Measurements from ENCODE around the gene PIK3R3.

Gene PIK3R3

DNA sequence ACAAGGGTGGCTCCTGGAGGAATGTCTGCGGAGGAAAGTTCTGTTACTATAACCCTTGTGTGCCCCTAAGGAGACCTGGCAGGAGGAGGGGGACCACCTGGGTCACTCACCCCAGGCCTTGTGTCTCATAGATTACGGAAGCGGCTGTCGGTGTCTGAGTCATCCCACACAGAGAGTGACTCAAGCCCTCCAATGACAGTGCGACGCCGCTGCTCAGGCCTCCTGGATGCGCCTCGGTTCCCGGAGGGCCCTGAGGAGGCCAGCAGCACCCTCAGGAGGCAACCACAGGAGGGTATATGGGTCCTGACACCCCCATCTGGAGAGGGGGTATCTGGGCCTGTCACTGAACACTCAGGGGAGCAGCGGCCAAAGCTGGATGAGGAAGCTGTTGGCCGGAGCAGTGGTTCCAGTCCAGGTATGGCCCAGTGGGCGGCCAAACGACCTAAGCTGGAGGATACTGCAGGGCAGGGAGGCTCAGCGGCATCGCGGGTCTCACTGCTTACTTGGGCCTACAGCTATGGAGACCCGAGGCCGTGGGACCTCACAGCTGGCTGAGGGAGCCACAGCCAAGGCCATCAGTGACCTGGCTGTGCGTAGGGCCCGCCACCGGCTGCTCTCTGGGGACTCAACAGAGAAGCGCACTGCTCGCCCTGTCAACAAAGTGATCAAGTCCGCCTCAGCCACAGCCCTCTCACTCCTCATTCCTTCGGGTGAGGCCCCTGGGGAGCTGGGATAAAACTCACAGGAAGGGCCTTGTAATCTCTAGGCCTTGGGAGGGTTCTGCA, 101.4 kb downstream of the PIK3R3 start:
- TF ChIP-seq, protein P1, sequence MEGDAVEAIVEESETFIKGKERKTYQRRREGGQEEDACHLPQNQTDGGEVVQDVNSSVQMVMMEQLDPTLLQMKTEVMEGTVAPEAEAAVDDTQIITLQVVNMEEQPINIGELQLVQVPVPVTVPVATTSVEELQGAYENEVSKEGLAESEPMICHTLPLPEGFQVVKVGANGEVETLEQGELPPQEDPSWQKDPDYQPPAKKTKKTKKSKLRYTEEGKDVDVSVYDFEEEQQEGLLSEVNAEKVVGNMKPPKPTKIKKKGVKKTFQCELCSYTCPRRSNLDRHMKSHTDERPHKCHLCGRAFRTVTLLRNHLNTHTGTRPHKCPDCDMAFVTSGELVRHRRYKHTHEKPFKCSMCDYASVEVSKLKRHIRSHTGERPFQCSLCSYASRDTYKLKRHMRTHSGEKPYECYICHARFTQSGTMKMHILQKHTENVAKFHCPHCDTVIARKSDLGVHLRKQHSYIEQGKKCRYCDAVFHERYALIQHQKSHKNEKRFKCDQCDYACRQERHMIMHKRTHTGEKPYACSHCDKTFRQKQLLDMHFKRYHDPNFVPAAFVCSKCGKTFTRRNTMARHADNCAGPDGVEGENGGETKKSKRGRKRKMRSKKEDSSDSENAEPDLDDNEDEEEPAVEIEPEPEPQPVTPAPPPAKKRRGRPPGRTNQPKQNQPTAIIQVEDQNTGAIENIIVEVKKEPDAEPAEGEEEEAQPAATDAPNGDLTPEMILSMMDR (conservative IDR thresholded peaks at IDR 0.05) = no peak
- H3K27ac ChIP-seq = no peak overlapping the region

GRCh38 chr1:46030074-46030870, 102.2 kb downstream of the PIK3R3 start:
- no peak overlapping the region for H3K27ac ChIP-seq
- TF ChIP-seq, protein P1 (conservative IDR thresholded peaks at IDR 0.05) = no peak

GRCh38 chr1:46027788-46028573, 104.4 kb downstream of the PIK3R3 start:
- TF ChIP-seq, protein P1 (conservative IDR thresholded peaks at IDR 0.05) = no peak
- no peak overlapping the region for H3K27ac ChIP-seq

GRCh38 chr1:46026531-46026930, 105.9 kb downstream of the PIK3R3 start:
- no peak overlapping the region for H3K27ac ChIP-seq
- TF ChIP-seq, protein P1 (conservative IDR thresholded peaks at IDR 0.05) = no peak

DNA sequence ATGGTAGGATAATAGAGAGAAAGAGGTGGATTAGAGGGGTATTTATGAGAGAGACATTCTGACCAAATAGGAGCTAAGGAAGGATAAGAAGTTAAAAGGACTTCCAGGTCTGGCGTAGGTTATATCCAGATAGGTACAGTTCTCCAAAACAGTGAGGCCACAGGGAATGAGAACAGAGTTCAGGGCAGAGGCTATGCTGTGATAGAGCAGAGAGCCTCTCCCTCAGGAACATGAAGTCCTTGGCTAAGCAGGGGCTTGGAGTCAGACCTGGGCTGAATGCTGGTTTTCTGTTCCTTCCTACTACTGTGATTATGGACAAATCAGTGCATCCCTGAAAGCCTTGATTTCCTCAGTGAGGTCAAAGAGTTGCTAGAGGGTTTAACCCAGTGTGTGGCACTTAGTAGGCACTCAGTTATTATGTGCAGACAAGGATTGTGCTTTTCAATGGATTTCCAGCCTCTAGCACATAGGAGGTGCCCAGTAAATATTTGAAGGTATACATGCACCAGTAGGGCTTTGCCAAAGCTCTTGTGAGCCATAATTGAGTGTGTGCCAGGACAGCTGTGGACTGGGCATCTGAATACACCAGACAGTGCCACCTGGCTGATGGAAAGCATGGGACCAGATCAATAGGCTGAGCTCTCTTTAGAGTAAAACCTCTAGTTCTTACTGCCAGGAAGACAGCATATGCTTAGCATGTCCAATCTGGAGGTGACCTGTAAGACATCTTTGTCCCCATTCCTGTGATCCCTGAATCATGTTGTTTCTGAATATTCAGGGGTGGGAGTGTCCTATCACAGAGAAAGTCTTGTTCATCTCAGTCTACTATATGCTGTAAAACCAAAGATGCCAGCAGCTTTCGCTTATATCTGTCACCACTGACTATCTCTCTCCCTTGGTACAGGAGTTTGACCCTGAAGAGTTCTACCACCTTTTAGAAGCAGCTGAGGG, 111.1 kb downstream of the PIK3R3 start:
- TF ChIP-seq, protein P1 (conservative IDR thresholded peaks at IDR 0.05) = peak; percentile 25; the same call in 1 of the 2 replicates
- peak overlapping the region; percentile 6; the same call in 1 of the 2 replicates for H3K27ac ChIP-seq

DNA sequence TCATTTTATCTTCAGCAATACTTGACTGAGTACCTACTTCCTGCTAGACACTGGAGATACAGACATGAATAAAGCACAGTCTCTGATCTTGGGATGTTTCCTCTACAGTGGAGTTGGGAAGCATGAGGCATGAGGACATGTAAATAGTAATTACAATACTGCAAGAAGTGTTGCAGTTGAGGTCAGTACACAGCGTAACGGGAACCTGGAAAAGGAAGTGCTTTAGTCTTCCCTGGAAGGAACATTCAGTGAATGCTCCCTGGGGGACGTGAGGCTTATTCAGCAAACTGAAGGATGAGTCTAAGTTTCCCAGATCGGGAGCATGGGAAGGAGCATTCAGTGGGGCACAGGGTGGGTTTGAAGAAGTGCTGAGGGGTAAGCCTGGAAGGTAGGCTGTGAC, 112.4 kb downstream of the PIK3R3 start:
- TF ChIP-seq, protein P1 (conservative IDR thresholded peaks at IDR 0.05) = no peak
- H3K27ac ChIP-seq = no peak overlapping the region; the same call in 1 of the 2 replicates

Measured in VCaP (cell line).